ENCODE results near the gene SHC1. TPM values are rescaled to one million over a fixed set of nuclear protein-coding genes. Genes with fewer than 3 reads are reported as not detected.
"Not testable (repeated sequence)": the region's sequence is repeated elsewhere in the genome, so short reads cannot be mapped to it uniquely, and the experiment has no call there.

The SHC1 gene
- total and polyA plus RNA-seq, 5 donors, result 37.9 to 81.7 (median 65.9) TPM

DNA sequence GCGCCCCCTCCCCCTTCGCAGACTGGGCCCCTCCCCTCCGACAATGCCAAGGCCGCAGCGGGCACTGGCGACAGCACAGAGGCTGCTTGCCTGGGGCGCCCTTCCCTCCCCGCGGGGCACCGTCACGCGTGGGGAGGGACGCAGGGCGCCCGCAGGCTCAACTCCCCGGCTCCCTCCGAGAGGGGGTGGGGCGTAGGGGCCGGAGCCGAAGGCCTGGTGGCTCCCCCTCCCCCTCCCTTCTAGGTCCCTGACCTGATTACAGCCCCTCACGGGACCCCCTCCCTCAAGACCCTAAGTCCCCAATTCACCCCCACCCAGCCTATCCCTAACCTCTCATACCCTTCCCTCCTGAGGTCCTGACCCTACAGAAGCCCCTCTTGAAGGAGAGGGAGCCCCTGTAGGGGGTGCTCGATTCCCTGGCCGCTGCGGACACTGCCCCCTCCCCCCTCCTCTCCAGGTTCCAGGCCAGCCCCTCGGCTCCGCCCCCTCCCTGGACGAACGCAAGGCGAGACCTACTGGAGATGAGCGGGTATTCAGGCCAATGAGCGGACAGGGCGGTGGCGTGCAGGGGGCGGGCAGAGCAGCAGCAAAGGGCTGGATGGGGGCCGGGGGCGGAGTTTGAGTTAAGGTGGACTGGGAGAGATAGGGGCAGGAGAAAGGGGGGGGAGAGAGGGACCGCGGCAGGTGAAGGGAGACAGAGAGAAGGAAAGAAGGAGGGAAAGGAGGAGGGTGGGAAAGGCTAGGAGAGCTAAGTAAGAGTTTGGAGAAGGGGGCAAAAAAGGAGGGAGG lies 31.3 kb upstream of the SHC1 start:
- peak; percentile 89 for ATAC-seq

DNA sequence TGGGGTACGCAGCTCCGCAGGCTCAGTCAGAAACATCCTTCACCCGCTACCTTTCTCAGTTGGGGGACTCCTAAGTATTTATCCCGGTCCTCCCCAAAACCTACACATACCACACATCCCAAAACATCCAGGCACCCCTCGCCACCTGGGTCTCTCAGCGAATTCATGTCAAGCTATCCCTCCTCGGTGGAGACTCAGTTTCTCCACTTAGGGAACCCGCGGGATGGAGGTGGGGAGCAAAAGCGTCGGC lies 30.8 kb upstream of the SHC1 start:
- ATAC-seq, result no peak
- under 1% methylated on average over 11 of the region's 11 CpGs for WGBS
- no peaks in the 10 kb centered on the region for H3K27me3 ChIP-seq (ENCODE audit: control insufficient read depth, insufficient read depth)
- H3K4me3 ChIP-seq (ENCODE audit: low read length), result peak overlapping the region; percentile 87
- peak overlapping the region; percentile 73 for H3K27ac ChIP-seq (ENCODE audit: low read length)
- DNase-seq, result no peak
- H3K9me3 ChIP-seq (ENCODE audit: control insufficient read depth, low read length), result no peaks in the 10 kb centered on the region
- intact Hi-C loops (cut with DNase I), result no loop called here
- H3K4me1 ChIP-seq (ENCODE audit: control insufficient read depth, insufficient read depth, low read length), result peaks cover 19% of the 10 kb centered on the region

More for the DNA sequence above, 31.3 kb upstream of the SHC1 start:
- DNase-seq, result peak; percentile 100
- Histone ChIP-seq H3K27me3 (ENCODE audit: control insufficient read depth, insufficient read depth) (no peaks in the 10 kb centered on the region), H3K4me3 (ENCODE audit: low read length) (peak overlapping the region; percentile 87), H3K9me3 (ENCODE audit: control insufficient read depth, low read length) (no peaks in the 10 kb centered on the region), H3K4me1 (ENCODE audit: control insufficient read depth, insufficient read depth, low read length) (peaks cover 23% of the 10 kb centered on the region), H3K27ac (ENCODE audit: low read length) (peak overlapping the region; percentile 95)
- intact Hi-C loops (cut with DNase I), result no loop called here
- under 1% methylated on average over 33 of the region's 38 CpGs for WGBS

DNA sequence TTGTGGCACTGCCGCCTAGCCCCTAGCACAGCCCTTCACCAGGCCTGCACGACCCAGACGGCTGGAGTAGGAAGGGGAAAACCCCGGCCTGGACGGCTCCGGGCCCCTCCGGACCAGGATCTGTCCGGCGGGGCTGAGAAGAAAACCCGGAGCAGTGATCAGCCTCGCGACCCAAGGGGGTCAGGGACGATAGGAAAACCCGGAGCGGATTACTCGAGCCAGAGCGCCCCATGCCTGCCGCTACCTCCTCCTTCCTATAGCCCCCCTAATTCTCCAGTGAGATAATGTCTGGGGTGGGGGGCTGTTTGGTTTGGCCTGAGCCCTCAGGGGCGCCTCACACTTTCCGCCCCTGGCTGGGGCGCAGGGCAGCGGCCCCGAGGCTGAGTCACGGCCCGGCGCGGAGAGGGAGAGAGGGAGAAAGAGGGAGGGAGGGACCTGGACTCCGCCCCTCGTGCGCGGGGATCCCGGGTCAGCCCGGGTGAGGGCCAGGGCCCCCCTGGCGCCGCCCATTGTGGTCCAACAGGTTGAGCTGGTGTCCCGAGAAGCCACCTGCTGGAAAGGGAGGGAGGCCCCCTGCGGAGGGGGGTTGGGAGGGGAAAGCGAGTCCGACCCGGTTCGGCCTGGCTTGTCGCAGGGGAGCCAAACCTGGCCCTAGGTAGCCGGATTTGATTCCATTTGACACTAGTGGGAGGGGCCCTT lies 30.3 kb upstream of the SHC1 start:
- under 1% methylated on average over 43 of the region's 43 CpGs for WGBS
- intact Hi-C loops (cut with DNase I), result no loop called here
- Histone ChIP-seq H3K27me3 (ENCODE audit: control insufficient read depth, insufficient read depth) (no peaks in the 10 kb centered on the region), H3K27ac (ENCODE audit: low read length) (peak overlapping the region; percentile 73), H3K4me1 (ENCODE audit: control insufficient read depth, insufficient read depth, low read length) (peaks cover 14% of the 10 kb centered on the region), H3K9me3 (ENCODE audit: control insufficient read depth, low read length) (no peaks in the 10 kb centered on the region), H3K4me3 (ENCODE audit: low read length) (peak overlapping the region; percentile 87)
- DNase-seq, result peak; percentile 89 to 95 (median 93)
- ATAC-seq, result peak; percentile 65 to 71

DNA sequence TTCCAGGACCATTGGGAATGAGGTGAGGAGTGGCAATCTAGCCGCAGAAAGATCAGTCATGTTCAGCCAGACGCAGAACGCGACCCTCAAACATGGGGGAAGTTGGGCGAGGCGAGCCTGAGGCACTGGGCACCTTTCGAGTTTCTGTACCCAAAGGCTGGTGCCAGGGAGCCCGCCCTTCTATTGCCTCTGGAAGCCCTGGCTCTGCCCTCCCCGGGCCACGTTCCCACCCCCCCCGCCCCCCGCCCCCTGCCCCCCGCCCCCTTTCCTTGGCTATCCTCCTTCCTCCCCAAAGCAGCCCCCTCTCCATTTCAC lies 29.8 kb upstream of the SHC1 start:
- Histone ChIP-seq H3K27ac (ENCODE audit: low read length) (peak overlapping the region; percentile 90), H3K4me1 (ENCODE audit: control insufficient read depth, insufficient read depth, low read length) (peaks cover 13% of the 10 kb centered on the region), H3K9me3 (ENCODE audit: control insufficient read depth, low read length) (no peaks in the 10 kb centered on the region), H3K27me3 (ENCODE audit: control insufficient read depth, insufficient read depth) (no peaks in the 10 kb centered on the region), H3K4me3 (ENCODE audit: low read length) (peak overlapping the region; percentile 87)
- DNase-seq (peak; percentile 38 to 80 (median 76)), ATAC-seq (no peak)
- intact Hi-C loops (cut with DNase I), result no loop called here
- 0% methylated on average over 13 of the region's 13 CpGs for whole genome bisulfite sequencing

DNA sequence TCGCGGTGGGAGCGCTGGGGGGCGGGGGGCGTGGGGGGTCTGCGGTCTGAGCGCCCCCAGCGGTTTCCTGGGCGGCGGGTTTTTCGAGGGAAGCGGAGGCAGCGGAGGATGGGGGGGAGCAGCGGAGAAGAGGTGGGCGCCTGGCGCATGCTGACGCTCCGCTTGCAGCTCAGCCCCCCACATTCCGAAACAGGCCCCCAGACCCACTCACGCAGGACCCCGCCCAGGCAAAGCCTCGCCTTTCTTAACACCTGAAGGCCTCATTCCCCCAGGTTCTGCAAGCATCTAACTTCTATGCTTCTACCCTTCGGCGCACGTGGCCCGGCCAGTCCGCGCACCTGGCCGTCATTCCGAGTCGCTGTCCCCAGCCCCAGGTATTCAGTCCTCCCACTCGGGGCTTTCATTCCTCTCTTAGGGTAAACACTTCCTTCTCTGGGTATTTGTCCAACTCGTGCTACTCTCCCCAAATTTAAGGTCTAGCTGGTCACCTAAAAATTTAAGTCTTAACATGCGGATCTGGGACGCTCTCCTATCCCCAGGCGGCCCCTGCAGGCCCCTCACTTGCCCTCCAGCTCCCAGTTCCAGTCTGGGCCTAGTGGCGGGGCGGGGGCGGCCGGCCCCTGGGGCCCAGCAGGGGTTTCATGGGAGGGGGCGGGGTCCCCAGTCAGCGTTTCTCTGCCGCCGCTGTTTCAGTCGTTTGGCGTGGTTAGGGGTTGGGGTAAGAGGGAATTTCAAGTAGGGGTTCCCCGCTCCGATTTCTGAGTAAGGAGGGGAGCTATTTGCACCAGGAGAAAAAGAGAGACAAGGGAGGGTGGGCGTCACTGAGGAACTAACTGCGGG lies 29.2 kb upstream of the SHC1 start:
- WGBS, result 1% methylated on average over 50 of the region's 50 CpGs
- peak; percentile 27 to 71 (median 58) for DNase-seq
- no peak for ATAC-seq

DNA sequence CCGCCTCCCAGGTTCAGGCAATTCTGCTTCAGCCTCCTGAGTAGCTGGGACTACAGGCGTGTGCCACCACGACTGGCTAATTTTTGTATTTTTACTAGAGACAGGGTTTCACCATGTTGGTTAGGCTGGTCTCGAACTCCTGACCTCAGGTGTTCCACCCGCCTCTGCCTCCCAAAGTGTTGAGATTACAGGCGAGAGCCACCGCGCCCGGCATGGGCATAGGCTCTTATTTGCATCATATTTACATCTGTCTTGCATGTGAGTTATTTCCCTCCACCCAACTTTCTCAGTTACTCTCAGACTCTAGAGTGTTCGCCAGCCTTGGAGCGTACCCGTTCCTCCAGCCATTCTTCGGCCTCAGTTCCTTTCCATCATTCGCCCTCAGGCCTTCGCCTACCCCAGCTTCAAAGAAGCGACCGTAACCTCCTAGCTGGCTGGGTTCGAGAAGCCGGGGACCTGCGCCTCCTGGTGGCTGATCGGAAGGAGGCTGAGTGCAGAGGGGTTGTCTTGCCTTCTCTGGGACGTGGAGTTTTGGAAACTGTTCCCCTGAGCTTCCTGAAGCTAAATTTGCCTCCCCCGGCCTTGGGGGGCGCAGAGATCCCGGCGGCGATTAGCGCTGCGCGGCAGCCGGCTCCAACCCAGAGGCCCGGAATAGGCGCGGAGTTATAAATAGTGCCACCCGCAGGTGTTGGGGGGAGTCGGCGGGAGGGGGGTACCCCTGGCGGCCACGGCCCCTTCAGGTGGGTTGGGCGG lies 28.4 kb upstream of the SHC1 start:
- peak overlapping the region; percentile 87 for H3K4me3 ChIP-seq (ENCODE audit: low read length)
- H3K4me1 ChIP-seq (ENCODE audit: control insufficient read depth, insufficient read depth, low read length), result peaks cover 5% of the 10 kb centered on the region
- H3K27me3 ChIP-seq (ENCODE audit: control insufficient read depth, insufficient read depth), result no peaks in the 10 kb centered on the region
- no peak for ATAC-seq
- intact Hi-C loops (cut with DNase I), result no loop called here
- 11% methylated on average over 40 of the region's 40 CpGs for WGBS
- DNase-seq, result peak; percentile 76 to 89 (median 89)
- H3K9me3 ChIP-seq (ENCODE audit: control insufficient read depth, low read length), result no peaks in the 10 kb centered on the region
- peak overlapping the region; percentile 30 for H3K27ac ChIP-seq (ENCODE audit: low read length)

More for the DNA sequence above, 29.2 kb upstream of the SHC1 start:
- Histone ChIP-seq H3K9me3 (ENCODE audit: control insufficient read depth, low read length) (no peaks in the 10 kb centered on the region), H3K27me3 (ENCODE audit: control insufficient read depth, insufficient read depth) (no peaks in the 10 kb centered on the region), H3K4me1 (ENCODE audit: control insufficient read depth, insufficient read depth, low read length) (peaks cover 11% of the 10 kb centered on the region), H3K4me3 (ENCODE audit: low read length) (peak overlapping the region; percentile 87), H3K27ac (ENCODE audit: low read length) (peak overlapping the region; percentile 90)
- intact Hi-C loops (cut with DNase I), result no loop called here

DNA sequence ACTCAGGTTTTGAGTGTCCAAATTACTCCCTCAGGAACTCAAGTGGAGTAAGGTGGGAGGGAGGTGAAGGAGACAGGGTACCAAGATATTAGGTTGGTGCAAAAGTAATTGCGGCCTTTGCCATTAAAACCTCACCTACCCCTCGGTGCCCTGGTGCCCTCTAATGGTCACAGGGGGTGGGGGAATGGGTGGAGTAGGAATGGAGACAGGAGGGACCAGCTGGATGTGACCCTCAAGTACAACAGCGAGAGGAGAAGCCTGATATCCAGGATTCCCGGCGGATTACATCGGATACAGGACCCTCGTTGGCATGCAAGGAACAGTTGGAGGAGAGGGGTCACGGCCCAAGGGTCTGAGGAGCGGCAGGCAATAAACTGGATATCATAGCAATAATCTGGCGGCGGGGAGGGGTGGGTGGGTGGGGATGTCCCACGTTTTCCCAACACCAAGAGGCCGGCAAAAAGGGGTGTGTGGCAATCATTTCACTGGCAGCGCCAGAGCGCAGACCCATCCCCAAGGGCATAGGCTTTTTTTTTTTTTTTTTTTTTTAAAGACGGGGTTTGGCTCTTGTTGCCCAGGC lies 27.7 kb upstream of the SHC1 start:
- Histone ChIP-seq H3K9me3 (ENCODE audit: control insufficient read depth, low read length) (no peaks in the 10 kb centered on the region), H3K4me3 (ENCODE audit: low read length) (no peak overlapping the region), H3K27me3 (ENCODE audit: control insufficient read depth, insufficient read depth) (no peaks in the 10 kb centered on the region), H3K27ac (ENCODE audit: low read length) (no peak overlapping the region), H3K4me1 (ENCODE audit: control insufficient read depth, insufficient read depth, low read length) (peaks cover 5% of the 10 kb centered on the region)
- peak in 2 of 3 donors; percentile 23 to 52 for DNase-seq
- intact Hi-C loops (cut with DNase I), result no loop called here
- no peak for ATAC-seq
- 76% methylated on average over 16 of the region's 16 CpGs for WGBS

DNA sequence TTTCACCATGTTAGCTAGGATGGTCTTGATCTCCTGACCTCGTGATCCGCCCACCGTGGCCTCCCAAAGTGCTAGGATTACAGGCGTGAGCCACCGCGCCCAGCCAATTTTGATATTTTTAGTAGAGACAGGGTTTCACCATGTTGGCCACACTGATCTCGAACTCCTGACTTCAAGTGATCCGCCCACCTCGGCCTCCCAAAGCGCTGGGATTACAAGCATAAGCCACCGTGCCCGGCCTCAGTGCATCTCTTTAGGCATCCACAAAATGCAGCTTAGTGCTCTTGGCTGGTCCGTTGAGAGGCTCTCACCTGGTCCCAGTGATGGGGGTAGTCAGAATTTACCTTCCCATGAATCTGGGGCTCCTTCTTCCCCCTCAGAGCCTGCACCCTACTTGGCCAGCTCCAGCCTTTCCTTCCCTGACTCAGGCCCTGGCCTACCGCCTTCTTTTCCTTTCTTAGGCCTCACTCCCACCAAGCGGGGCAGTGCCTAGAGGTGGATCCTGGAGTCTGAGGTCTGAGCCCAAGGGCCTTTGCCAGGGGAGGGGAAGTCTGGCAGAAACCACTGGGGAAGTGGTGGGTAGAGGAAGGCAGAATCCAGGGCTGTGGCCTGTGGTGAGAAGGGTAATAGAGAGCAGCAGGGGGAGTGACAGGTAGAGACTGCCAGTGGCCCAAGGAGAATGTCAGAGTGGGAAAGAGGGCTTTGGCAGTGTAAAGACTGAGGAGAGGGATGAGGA lies 26.6 kb upstream of the SHC1 start:
- WGBS, result 85% methylated on average over 15 of the region's 15 CpGs
- H3K4me1 ChIP-seq (ENCODE audit: control insufficient read depth, insufficient read depth, low read length), result peaks cover 5% of the 10 kb centered on the region
- no peak overlapping the region for H3K27ac ChIP-seq (ENCODE audit: low read length)
- intact Hi-C loops (cut with DNase I), result no loop called here
- DNase-seq (peak in 2 of 3 donors; percentile 39 to 50), ATAC-seq (no peak)
- H3K27me3 ChIP-seq (ENCODE audit: control insufficient read depth, insufficient read depth), result no peaks in the 10 kb centered on the region
- no peak overlapping the region for H3K4me3 ChIP-seq (ENCODE audit: low read length)
- no peaks in the 10 kb centered on the region for H3K9me3 ChIP-seq (ENCODE audit: control insufficient read depth, low read length)

DNA sequence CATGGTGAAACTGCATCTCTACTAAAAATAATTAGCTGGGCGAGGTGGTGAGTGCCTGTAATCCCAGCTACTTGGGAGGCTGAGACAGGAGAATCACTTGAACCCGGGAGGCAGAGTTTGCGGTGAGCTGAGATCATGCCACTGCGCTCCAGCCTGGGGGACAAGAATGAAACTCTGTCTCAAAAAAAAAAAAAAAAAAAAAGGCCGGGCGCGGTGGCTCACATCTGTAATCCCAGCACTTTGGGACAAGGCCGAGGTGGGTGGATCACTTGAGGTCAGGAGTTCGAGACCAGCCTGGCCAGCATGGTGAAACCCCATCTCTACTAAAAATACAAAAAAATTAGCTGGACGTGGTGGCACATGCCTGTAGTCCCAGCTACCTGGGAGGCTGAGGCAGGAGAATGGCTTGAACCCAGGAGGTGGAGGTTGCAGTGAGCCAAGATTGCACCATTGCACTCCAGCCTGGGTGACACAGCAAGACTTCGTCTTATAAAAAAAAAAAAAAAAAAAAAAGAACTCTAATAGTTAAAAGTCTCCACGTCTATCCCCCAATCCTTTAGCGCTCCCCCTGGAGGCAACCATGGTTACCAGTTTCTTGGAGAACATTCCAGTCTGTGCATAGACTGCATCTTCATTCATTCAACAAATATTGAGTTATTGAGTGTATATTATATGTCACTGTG lies 24.9 kb upstream of the SHC1 start:
- H3K4me3 ChIP-seq (ENCODE audit: low read length); H3K27me3 ChIP-seq (ENCODE audit: control insufficient read depth, insufficient read depth); H3K27ac ChIP-seq (ENCODE audit: low read length); H3K4me1 ChIP-seq (ENCODE audit: control insufficient read depth, insufficient read depth, low read length); ATAC-seq; H3K9me3 ChIP-seq (ENCODE audit: control insufficient read depth, low read length); intact Hi-C loops (cut with DNase I): not testable (repeated sequence)
- whole genome bisulfite sequencing, result 60% methylated on average over 12 of the region's 13 CpGs
- peak; percentile 70 to 76 (median 71) for DNase-seq

All from right cardiac atrium (tissue), 5 donors.